IPS DF 6.9 (cell line): ENCODE results near the gene CTRB1.
"Not testable (repeated sequence)": the region's sequence is repeated elsewhere in the genome, so short reads cannot be mapped to it uniquely, and the experiment has no call there.

ENCODE experiments used
- DNase-seq: peaks from one replicate; pipeline ENCODE4 v3.0.0-alpha.2; 2013; ENCODE audit warnings: low read depth, low spot score
- H3K27ac ChIP-seq: one replicate; pipeline ENCODE4 v1.5.1; 2013; ENCODE audit warnings: low read length, control low read depth
- H3K27me3 ChIP-seq: 2 replicates; pipeline ENCODE4 v1.6.1; 2013; ENCODE audit warnings: mild to moderate bottlenecking, low read length; ENCODE audit not compliant: control insufficient read depth, insufficient read depth
- H3K36me3 ChIP-seq: 2 replicates; pipeline ENCODE4 v1.6.1; 2013; ENCODE audit warnings: low read length; ENCODE audit not compliant: control insufficient read depth, insufficient read depth
- H3K4me1 ChIP-seq: 2 replicates; pipeline ENCODE4 v1.6.1; 2013; ENCODE audit warnings: low read length; ENCODE audit not compliant: control insufficient read depth, insufficient read depth
- H3K4me3 ChIP-seq: 2 replicates; pipeline ENCODE4 v1.5.1; 2013; ENCODE audit warnings: mild to moderate bottlenecking, low read length
- H3K9me3 ChIP-seq: 2 replicates; pipeline ENCODE4 v1.6.1; 2013; ENCODE audit warnings: low read length, inconsistent platforms; ENCODE audit not compliant: control insufficient read depth, insufficient read depth
- WGBS: extraction: QIAGEN DNeasy Blood & Tissue Kit; methylation state at CpG from one replicate; pipeline ENCODE4 v1.1.7; 2013; ENCODE audit warnings: mixed read lengths, missing lambda C conversion rate; ENCODE audit not compliant: insufficient read length, insufficient coverage; 5-methylcytosine and 5-hydroxymethylcytosine counted together

The CTRB1 gene

GRCh38 chr16:75272629-75273028 lies 53.8 kb downstream of the CTRB1 start:
- H3K4me1 ChIP-seq, DNase-seq, H3K27me3 ChIP-seq, H3K9me3 ChIP-seq, H3K36me3 ChIP-seq, H3K4me3 ChIP-seq, H3K27ac ChIP-seq: not testable (repeated sequence)
- no CpG with 5 or more reads among the region's 10 CpGs for WGBS

DNA sequence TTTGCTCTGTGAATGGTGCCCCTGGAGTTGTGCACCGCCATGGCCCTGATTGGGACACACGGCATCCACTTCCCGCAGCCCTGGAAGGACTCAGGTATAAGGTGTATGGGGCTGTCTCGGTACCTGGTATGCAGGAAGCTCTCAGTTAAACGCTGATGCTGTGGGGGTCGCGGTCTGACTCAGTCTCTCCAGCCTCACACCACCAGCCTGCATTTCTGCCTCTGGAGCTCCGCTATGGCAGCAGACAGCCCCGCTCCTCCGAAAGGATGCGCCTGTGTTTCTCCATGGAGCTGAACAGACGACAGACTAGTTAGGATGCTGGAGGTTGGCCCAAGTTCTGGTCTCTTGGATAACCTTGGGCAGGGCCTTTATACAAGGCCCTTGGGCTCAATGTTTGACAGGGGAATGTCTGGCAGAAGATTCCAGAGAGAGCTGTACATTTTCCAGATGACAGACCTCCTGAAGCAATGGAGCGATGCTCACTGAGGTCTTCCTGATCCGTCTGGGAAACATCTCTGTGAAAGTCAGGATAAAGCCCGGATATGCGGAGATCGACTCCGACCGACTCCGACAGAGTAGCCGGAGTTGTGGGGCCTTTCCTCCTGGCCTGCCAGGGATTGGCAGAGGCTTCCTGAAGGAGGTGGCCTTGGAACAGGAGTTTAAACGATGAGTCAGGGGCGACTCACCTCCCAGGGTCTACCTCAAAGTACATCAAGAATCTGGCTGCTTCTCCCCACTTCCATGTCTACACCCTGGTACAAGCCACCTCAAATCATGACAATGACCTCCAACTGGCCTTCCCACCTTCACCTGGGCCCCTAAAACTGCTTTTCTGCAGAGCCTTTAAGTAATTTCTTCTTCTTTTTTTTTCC lies 54.5 kb downstream of the CTRB1 start:
- Histone ChIP-seq H3K36me3 (no peaks in the 10 kb centered on the region), H3K9me3 (no peaks in the 10 kb centered on the region), H3K4me3 (no peak overlapping the region), H3K27ac (no peak overlapping the region), H3K4me1 (no peaks in the 10 kb centered on the region), H3K27me3 (no peaks in the 10 kb centered on the region)
- DNase-seq: no peak
- WGBS: no CpG with 5 or more reads among the region's 23 CpGs
